ENCODE measurements around the gene ACTL7B.
"Not testable (repeated sequence)": the region's sequence is repeated elsewhere in the genome, so short reads cannot be mapped to it uniquely, and the experiment has no call there.

Gene ACTL7B, protein sequence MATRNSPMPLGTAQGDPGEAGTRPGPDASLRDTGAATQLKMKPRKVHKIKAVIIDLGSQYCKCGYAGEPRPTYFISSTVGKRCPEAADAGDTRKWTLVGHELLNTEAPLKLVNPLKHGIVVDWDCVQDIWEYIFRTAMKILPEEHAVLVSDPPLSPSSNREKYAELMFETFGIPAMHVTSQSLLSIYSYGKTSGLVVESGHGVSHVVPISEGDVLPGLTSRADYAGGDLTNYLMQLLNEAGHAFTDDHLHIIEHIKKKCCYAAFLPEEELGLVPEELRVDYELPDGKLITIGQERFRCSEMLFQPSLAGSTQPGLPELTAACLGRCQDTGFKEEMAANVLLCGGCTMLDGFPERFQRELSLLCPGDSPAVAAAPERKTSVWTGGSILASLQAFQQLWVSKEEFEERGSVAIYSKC

DNA sequence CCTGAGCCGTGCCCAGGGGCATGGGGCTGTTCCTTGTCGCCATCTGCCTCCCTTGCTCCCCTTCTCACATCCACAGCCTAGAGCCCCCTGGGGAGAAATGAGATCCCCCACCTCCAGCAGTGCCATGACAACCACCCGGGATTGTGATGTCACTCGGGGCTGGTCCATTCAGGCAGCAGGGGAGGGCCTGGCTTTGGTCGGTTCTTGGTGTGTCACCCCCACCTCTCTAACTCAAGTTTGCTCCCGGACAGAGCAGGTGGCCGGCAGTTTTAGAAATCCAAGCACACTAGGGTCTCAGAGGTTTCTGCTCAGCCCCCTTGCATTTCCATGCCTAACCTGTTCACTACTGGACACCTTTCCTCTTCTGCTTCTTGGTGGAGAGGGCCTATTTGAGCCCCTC is at the start of gene ACTL7B:
ACTL7B (minus strand) TSS at position 99 of the 400 bp plus-strand sequence; CDS start at position 43, 56 bp downstream.
- Histone ChIP-seq H3K27me3 (ENCODE audit: control insufficient read depth in 1 of 2, insufficient read depth in 2 of 2, low read length in 2 of 2) (no peaks in the 10 kb centered on the region), H3K9me3 (ENCODE audit: low read length) (no peaks in the 10 kb centered on the region), H3K36me3 (ENCODE audit: insufficient read depth, low read length) (no peaks in the 10 kb centered on the region), H3K9ac (ENCODE audit: low read length) (no peak within 1 kb of the TSS), H3K4me3 (ENCODE audit: low read depth in 1 of 2, low read length in 2 of 2) (no peak within 1 kb of the TSS), H3K27ac (ENCODE audit: low read depth, low read length) (no peak within 1 kb of the TSS), H3K4me1 (ENCODE audit: insufficient read depth, low read length) (no peaks in the 10 kb centered on the region)

DNA sequence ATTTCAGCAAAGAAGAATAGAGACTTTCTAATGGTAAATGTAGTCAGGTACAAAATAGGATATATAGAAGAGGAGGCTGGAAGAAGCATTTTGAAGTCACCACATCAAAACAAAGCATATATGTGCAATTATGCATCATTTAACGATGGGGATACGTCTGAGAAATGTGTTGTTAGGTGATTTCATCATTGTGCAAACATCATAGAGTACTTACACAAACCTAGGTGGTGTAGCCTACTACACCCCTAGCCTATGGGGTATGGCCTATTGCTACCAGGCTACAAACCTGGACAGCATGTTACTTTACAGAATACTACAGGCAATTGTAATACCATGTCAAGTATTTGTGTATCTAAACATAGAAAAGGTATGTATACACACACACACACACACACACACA is 49.7 kb upstream of the ACTL7B start:
- H3K27me3 ChIP-seq (ENCODE audit: control insufficient read depth in 1 of 2, insufficient read depth in 2 of 2, low read length in 2 of 2): no peaks in the 10 kb centered on the region
- no peaks in the 10 kb centered on the region for H3K9me3 ChIP-seq (ENCODE audit: low read length)
- no peak overlapping the region for H3K27ac ChIP-seq (ENCODE audit: low read depth, low read length)
- no peak overlapping the region for H3K4me3 ChIP-seq (ENCODE audit: low read depth in 1 of 2, low read length in 2 of 2)
- H3K9ac ChIP-seq (ENCODE audit: low read length): no peak overlapping the region
- H3K4me1 ChIP-seq (ENCODE audit: insufficient read depth, low read length): no peaks in the 10 kb centered on the region
- H3K36me3 ChIP-seq (ENCODE audit: insufficient read depth, low read length): peaks cover 77% of the 10 kb centered on the region

DNA sequence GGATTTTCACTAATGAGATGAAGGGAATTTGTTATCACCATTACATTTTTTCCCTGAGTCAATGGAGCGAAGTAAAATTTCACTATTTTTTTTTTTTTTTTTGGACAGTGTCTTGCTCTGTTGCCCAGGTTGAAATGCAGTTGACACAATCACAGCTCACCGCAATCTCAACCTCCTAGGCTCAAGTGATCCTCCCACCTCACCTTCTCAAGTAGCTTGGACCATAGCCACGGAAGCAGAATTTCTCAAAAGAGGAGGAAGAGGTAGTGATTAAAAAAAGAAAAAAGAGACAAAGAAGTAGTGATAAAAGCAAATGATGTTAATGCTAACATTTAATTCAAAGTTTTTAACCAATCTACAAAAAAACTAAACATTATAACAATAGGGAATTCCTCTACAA is 48.4 kb upstream of the ACTL7B start:
- Histone ChIP-seq H3K9ac (ENCODE audit: low read length) (no peak overlapping the region), H3K27me3 (ENCODE audit: control insufficient read depth in 1 of 2, insufficient read depth in 2 of 2, low read length in 2 of 2) (no peaks in the 10 kb centered on the region), H3K4me3 (ENCODE audit: low read depth in 1 of 2, low read length in 2 of 2) (no peak overlapping the region), H3K27ac (ENCODE audit: low read depth, low read length) (no peak overlapping the region), H3K4me1 (ENCODE audit: insufficient read depth, low read length) (no peaks in the 10 kb centered on the region), H3K9me3 (ENCODE audit: low read length) (no peaks in the 10 kb centered on the region), H3K36me3 (ENCODE audit: insufficient read depth, low read length) (peaks cover 82% of the 10 kb centered on the region)

DNA sequence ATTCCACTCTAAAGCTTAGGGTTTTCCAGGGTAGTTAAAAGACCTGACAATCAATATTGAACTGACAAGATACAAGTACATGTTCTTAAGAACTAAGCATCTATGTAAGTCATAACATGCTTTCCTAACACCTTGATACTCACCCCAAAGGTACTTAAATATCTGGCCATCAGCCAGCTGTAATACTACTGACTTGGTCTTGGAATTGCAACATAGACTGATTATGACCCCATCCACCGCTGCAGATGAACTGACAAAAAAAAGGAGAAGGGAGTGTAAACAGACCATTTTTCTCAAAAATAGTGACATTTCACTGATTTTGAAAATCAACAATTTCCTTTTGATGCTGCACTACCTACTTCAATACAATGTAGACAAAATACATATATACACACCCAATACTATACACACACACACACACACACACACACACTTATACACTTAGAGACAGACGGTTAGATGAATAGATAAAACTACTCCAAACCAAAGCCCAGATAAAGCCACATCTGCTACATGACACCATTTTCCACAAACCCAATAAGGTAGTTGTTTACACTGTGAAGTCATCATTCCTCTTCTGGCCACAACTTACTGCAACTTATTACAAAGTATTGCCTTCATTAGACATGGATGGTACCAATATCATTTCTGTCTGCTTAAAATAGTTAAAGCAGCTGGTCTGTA is 47.8 kb upstream of the ACTL7B start:
- no peaks in the 10 kb centered on the region for H3K4me1 ChIP-seq (ENCODE audit: insufficient read depth, low read length)
- H3K27me3 ChIP-seq (ENCODE audit: control insufficient read depth in 1 of 2, insufficient read depth in 2 of 2, low read length in 2 of 2): no peaks in the 10 kb centered on the region
- peaks cover 80% of the 10 kb centered on the region for H3K36me3 ChIP-seq (ENCODE audit: insufficient read depth, low read length)
- no peak overlapping the region for H3K9ac ChIP-seq (ENCODE audit: low read length)
- H3K27ac ChIP-seq (ENCODE audit: low read depth, low read length): no peak overlapping the region
- no peaks in the 10 kb centered on the region for H3K9me3 ChIP-seq (ENCODE audit: low read length)
- no peak overlapping the region for H3K4me3 ChIP-seq (ENCODE audit: low read depth in 1 of 2, low read length in 2 of 2)

DNA sequence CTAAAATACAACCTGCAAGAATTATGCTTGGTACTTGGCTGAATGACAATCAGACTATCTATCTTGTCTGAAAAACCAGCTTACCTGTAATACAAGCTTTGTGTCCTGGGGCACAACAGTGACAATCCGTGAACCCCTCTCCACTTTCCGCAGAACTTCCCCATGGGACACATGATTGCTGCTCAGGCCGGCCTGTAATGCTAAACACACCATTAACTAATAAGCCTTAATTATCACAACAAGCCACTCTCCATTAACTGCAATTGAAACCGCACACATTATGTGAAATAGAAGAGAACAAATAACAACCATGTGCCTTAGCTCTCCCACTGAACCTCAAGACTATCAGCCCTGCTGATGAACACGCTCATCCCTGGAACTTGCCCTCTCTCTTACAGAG is 44.4 kb upstream of the ACTL7B start:
- no peaks in the 10 kb centered on the region for H3K4me1 ChIP-seq (ENCODE audit: insufficient read depth, low read length)
- peaks cover 70% of the 10 kb centered on the region for H3K36me3 ChIP-seq (ENCODE audit: insufficient read depth, low read length)
- H3K4me3 ChIP-seq (ENCODE audit: low read depth in 1 of 2, low read length in 2 of 2): no peak overlapping the region
- H3K9ac ChIP-seq (ENCODE audit: low read length): no peak overlapping the region
- H3K27ac ChIP-seq (ENCODE audit: low read depth, low read length): no peak overlapping the region
- no peaks in the 10 kb centered on the region for H3K9me3 ChIP-seq (ENCODE audit: low read length)
- H3K27me3 ChIP-seq (ENCODE audit: control insufficient read depth in 1 of 2, insufficient read depth in 2 of 2, low read length in 2 of 2): no peaks in the 10 kb centered on the region

DNA sequence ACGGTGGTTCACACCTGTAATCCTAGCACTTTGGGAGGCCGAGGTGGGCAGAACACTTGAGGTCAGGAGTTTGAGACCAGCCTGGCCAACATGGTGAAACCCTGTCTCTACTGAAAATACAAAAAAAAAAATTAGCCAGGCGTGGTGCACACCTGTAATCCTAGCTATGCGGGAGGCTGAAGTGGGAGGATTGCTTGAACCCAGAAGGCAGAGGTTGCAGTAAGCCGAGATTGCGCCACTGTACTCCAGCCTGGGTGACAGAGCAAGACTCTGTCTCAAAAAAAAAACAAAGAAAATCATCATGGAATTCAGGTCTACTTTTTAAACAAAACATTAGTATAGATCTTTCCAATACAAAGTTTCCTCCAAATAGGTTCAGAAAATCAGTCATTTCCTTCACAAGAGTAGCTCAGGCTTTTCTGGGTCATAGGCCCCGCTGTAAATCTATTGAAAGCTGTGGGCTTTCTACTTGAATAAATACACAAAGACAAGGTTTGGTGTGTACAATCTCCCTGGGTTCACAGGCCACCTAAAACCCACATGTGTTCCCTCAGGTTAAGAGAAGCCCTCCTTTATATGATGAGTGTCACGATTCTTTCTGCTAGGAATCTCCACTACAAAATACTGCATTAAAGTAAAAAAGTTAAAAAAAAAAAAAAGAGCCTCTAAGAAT is 43.4 kb upstream of the ACTL7B start:
- not testable (repeated sequence) for H3K27me3 ChIP-seq (ENCODE audit: control insufficient read depth in 1 of 2, insufficient read depth in 2 of 2, low read length in 2 of 2); H3K4me3 ChIP-seq (ENCODE audit: low read depth in 1 of 2, low read length in 2 of 2); H3K4me1 ChIP-seq (ENCODE audit: insufficient read depth, low read length); H3K27ac ChIP-seq (ENCODE audit: low read depth, low read length); H3K9me3 ChIP-seq (ENCODE audit: low read length); H3K9ac ChIP-seq (ENCODE audit: low read length)
- peaks cover 75% of the 10 kb centered on the region for H3K36me3 ChIP-seq (ENCODE audit: insufficient read depth, low read length)

DNA sequence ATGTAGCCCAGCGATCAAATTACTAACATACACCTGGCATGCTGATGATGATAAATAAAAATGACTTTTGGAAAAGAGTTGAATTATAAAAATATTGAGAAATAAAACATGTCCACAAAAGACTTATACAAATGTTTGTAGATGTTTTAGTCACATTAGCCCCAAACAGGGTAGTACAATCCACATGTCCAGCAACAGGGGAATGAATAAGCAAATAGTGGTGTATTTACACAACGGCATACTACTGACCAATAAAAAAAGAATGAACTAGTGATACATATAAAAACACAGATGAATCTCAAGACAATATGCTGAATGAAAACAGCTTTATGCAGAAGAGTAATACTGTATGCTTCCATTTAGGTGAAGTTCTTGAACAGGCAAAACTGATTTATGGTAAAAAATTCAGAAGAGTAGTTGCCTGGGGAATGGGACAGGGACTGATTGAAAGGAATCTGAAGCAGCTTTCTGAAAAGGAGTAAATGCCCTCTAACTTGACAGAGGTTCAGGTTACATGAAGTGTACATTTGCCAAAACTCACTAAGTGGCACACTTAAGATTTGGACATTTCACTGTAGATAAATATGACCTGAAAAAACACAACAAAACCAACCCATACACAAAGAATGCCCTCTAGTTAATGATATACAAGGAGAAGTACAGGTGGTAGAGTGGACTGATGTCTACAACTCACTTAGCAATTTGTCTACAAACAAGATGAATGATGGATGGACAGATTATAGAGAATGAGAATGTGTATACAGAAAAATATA is 41.7 kb upstream of the ACTL7B start:
- no peaks in the 10 kb centered on the region for H3K27me3 ChIP-seq (ENCODE audit: control insufficient read depth in 1 of 2, insufficient read depth in 2 of 2, low read length in 2 of 2)
- H3K27ac ChIP-seq (ENCODE audit: low read depth, low read length): no peak overlapping the region
- H3K9me3 ChIP-seq (ENCODE audit: low read length): no peaks in the 10 kb centered on the region
- peaks cover 75% of the 10 kb centered on the region for H3K36me3 ChIP-seq (ENCODE audit: insufficient read depth, low read length)
- no peak overlapping the region for H3K9ac ChIP-seq (ENCODE audit: low read length)
- no peak overlapping the region for H3K4me3 ChIP-seq (ENCODE audit: low read depth in 1 of 2, low read length in 2 of 2)
- H3K4me1 ChIP-seq (ENCODE audit: insufficient read depth, low read length): no peaks in the 10 kb centered on the region

DNA sequence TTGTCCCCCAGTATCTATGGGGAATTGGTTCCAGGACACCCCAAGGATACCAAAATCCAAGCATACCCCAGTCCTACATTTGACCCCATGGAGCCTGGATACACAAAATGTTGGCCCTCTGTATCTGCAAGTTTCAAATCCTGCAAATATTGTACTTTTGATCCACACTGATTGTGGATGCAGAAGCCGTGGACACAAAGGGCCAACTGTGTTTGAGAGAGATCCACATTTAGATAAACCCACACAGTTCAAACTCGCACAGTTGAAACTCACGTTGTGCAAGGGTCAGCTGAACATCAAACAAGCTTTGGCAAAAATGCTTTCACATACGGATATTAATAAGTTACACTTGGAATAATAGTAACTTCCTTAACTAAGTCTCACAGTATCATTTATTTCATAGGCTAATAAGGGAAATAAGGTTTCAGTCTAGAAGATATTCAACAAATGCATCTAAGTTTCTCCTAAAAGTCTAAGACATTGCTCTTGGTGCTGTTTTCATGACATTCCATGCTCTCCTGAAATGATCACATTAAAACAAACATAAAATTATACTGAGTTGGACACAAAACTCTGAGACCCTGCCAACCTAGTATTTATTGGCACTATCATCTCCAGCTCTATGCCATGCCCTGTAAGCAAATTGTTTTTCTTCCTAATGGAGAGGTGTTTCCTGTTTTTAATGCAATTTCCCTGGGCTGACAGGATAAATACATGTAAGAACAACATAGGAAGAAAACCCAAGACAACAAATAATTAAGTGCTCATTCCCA is 38.6 kb upstream of the ACTL7B start:
- H3K27me3 ChIP-seq (ENCODE audit: control insufficient read depth in 1 of 2, insufficient read depth in 2 of 2, low read length in 2 of 2): no peaks in the 10 kb centered on the region
- H3K4me3 ChIP-seq (ENCODE audit: low read depth in 1 of 2, low read length in 2 of 2): no peak overlapping the region
- peaks cover 81% of the 10 kb centered on the region for H3K36me3 ChIP-seq (ENCODE audit: insufficient read depth, low read length)
- H3K27ac ChIP-seq (ENCODE audit: low read depth, low read length): no peak overlapping the region
- no peaks in the 10 kb centered on the region for H3K9me3 ChIP-seq (ENCODE audit: low read length)
- H3K4me1 ChIP-seq (ENCODE audit: insufficient read depth, low read length): no peaks in the 10 kb centered on the region
- H3K9ac ChIP-seq (ENCODE audit: low read length): no peak overlapping the region

DNA sequence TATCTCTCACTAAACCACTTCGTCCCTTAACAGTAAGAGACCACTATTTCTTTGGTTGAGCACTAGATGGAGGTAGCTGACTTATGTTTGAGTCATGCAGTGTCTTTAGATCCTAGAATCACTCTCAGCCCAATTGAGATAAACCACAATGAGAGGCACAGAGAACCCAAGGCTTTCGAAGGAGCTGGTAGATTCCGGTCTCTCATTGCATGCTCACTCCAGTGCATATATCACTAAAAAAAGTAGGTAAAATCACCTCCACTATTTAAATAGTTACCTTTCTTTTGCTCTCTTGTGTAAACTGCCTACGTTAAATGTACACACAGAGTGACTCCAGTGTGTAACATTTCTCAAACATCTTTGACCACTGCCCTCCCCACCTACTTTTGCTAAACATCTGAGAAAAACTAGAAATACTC is 33.9 kb upstream of the ACTL7B start:
- H3K4me3 ChIP-seq (ENCODE audit: low read depth in 1 of 2, low read length in 2 of 2): no peak overlapping the region
- H3K27ac ChIP-seq (ENCODE audit: low read depth, low read length): no peak overlapping the region
- H3K9me3 ChIP-seq (ENCODE audit: low read length): no peaks in the 10 kb centered on the region
- H3K4me1 ChIP-seq (ENCODE audit: insufficient read depth, low read length): no peaks in the 10 kb centered on the region
- H3K36me3 ChIP-seq (ENCODE audit: insufficient read depth, low read length): peaks cover 73% of the 10 kb centered on the region
- H3K9ac ChIP-seq (ENCODE audit: low read length): no peak overlapping the region
- no peaks in the 10 kb centered on the region for H3K27me3 ChIP-seq (ENCODE audit: control insufficient read depth in 1 of 2, insufficient read depth in 2 of 2, low read length in 2 of 2)

DNA sequence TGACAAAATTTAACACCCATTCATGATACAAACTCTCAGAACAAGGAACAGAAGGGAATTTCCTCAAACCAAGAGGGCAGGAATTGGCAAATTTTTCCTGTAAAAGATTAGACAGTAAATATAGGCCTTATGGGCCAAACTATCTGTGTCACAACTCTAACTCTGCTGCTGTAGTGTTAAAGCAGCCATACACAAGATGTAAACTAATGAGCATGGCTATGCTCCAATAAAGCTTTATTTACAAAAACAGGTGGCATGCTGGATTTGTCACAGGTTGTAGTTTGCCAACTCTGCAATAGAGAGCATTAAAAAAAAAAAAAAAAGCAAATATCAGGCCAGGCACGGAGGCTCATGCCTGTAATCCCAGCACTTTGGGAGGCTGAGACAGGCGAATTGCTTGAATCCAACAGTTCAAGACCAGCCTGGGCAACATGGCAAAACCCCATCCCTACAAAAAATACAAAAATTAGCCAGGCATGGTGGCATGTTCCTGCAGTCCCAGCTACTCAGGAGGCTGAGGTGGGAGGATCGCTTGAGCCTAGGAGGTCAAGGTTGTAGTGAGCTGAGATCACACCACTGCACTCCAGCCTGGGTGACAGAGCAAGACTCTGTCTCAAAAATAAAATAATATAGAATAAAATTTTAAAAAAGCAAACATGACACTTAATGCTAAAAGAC is 30.9 kb upstream of the ACTL7B start:
- H3K9me3 ChIP-seq (ENCODE audit: low read length); H3K9ac ChIP-seq (ENCODE audit: low read length); H3K4me1 ChIP-seq (ENCODE audit: insufficient read depth, low read length); H3K4me3 ChIP-seq (ENCODE audit: low read depth in 1 of 2, low read length in 2 of 2); H3K27ac ChIP-seq (ENCODE audit: low read depth, low read length); H3K27me3 ChIP-seq (ENCODE audit: control insufficient read depth in 1 of 2, insufficient read depth in 2 of 2, low read length in 2 of 2): not testable (repeated sequence)
- H3K36me3 ChIP-seq (ENCODE audit: insufficient read depth, low read length): peaks cover 59% of the 10 kb centered on the region
